ENCODE measurements around the gene SLAIN1.

The SLAIN1 gene

GRCh38 chr13:77752512-77753069, 55.1 kb downstream of the SLAIN1 start:
- no peak for FAIRE-seq

GRCh38 chr13:77760893-77761292, 63.4 kb downstream of the SLAIN1 start:
- FAIRE-seq, result no peak

- no peak for FAIRE-seq
Observed at GRCh38 chr13:77767413-77767812, 69.9 kb downstream of the SLAIN1 start.

GRCh38 chr13:77774181-77774580, 76.7 kb downstream of the SLAIN1 start:
- FAIRE-seq, result no peak

GRCh38 chr13:77776704-77777103, 79.2 kb downstream of the SLAIN1 start:
- no peak for FAIRE-seq

- FAIRE-seq, result peak; percentile 99
Observed at GRCh38 chr13:77779552-77780272, 82.2 kb downstream of the SLAIN1 start.

- no peak for FAIRE-seq
Observed at GRCh38 chr13:77781808-77782207, 84.3 kb downstream of the SLAIN1 start.

- FAIRE-seq, result no peak
Observed at GRCh38 chr13:77784515-77784914, 87.0 kb downstream of the SLAIN1 start.

- no peak for FAIRE-seq
Observed at GRCh38 chr13:77786695-77787287, 89.3 kb downstream of the SLAIN1 start.

- no peak for FAIRE-seq
Observed at GRCh38 chr13:77789376-77789775, 91.9 kb downstream of the SLAIN1 start.

- FAIRE-seq, result no peak
Observed at GRCh38 chr13:77800219-77800618, 102.7 kb downstream of the SLAIN1 start.

GRCh38 chr13:77806518-77806917, 109.0 kb downstream of the SLAIN1 start:
- no peak for FAIRE-seq

- no peak for FAIRE-seq
Observed at GRCh38 chr13:77807431-77808135, 110.1 kb downstream of the SLAIN1 start.

GRCh38 chr13:77810430-77810829, 112.9 kb downstream of the SLAIN1 start:
- FAIRE-seq, result no peak

- no peak for FAIRE-seq
Observed at GRCh38 chr13:77810878-77811277, 113.4 kb downstream of the SLAIN1 start.

GRCh38 chr13:77811381-77811780, 113.9 kb downstream of the SLAIN1 start:
- FAIRE-seq, result no peak

GRCh38 chr13:77811981-77812380, 114.5 kb downstream of the SLAIN1 start:
- FAIRE-seq, result no peak

Measured in islet of Langerhans (tissue), 1 donor.